OCI-LY7 (cell line): ENCODE results near the gene ATP6V0D1. TPM values are rescaled to one million over a fixed set of nuclear protein-coding genes. Genes with fewer than 3 reads are reported as not detected.
"Not testable (repeated sequence)": the region's sequence is repeated elsewhere in the genome, so short reads cannot be mapped to it uniquely, and the experiment has no call there.

ENCODE experiments used
- BruUV-seq: library from RNA; stranded (reverse); fragments of 400-500 nt; replicated peaks from 2 replicates; lab custom pipeline; 2021; lab: Mats Ljungman, UMichigan
- CTCF ChIA-PET: fragments of 300-600 bp; sonication (Branson Sonifier 250); formaldehyde crosslinking; loops from one replicate; lab custom pipeline; 2022; ENCODE audit warnings: antibody characterized with exemption; ENCODE audit not compliant: unreplicated experiment; lab: Charles Lee
- POLR2A ChIA-PET: fragments of 300-600 bp; sonication (Branson Sonifier 250); formaldehyde crosslinking; loops from one replicate; lab custom pipeline; 2022; ENCODE audit warnings: antibody characterized with exemption; lab: Charles Lee
- DNase-seq: peaks from one replicate; pipeline ENCODE4 v3.0.0-alpha.2; 2015; ENCODE audit warnings: low spot score
- H2AFZ ChIP-seq: fragments of 200-600 bp; sonication (generic), shearing (Covaris generic); 2 replicates; pipeline ENCODE4 v1.6.1; 2014; ENCODE audit warnings: mild to moderate bottlenecking, antibody characterized with exemption, low read length, moderate library complexity
- H3K27ac ChIP-seq: fragments of 200-600 bp; sonication (generic); 2 replicates; pipeline ENCODE4 v1.5.1; 2014; ENCODE audit warnings: mixed run types, low read depth, mild to moderate bottlenecking, moderate library complexity, low read length, inconsistent platforms; ENCODE audit not compliant: poor library complexity, severe bottlenecking
- H3K36me3 ChIP-seq: fragments of 200-600 bp; sonication (generic); 2 replicates; pipeline ENCODE4 v1.6.1; 2014; ENCODE audit warnings: mild to moderate bottlenecking, antibody characterized with exemption, low read length, moderate library complexity, mixed read lengths; ENCODE audit not compliant: insufficient read depth
- H3K4me1 ChIP-seq: fragments of 200-600 bp; sonication (generic); 2 replicates; pipeline ENCODE4 v1.5.1; 2014; ENCODE audit warnings: mild to moderate bottlenecking, low read length; ENCODE audit not compliant: insufficient read depth, poor library complexity, severe bottlenecking
- H3K4me2 ChIP-seq: fragments of 200-600 bp; sonication (generic); 2 replicates; pipeline ENCODE4 v1.6.1; 2014; ENCODE audit warnings: mild to moderate bottlenecking, low read length
- H3K4me3 ChIP-seq: fragments of 200-600 bp; sonication (generic); 2 replicates; pipeline ENCODE4 v1.5.1; 2014; ENCODE audit warnings: mild to moderate bottlenecking, low read depth, low read length; ENCODE audit not compliant: poor library complexity, severe bottlenecking
- H3K79me2 ChIP-seq: fragments of 200-600 bp; sonication (generic); 2 replicates; pipeline ENCODE4 v1.6.1; 2016; ENCODE audit warnings: low read depth, mild to moderate bottlenecking, low read length, moderate library complexity, mixed read lengths; ENCODE audit not compliant: insufficient read depth
- H3K9me2 ChIP-seq: fragments of 200-600 bp; sonication (generic); 2 replicates; pipeline ENCODE4 v1.6.1; 2016; ENCODE audit warnings: mild to moderate bottlenecking, low read length, mixed read lengths; ENCODE audit not compliant: insufficient read depth
- H3K9me3 ChIP-seq: fragments of 200-600 bp; sonication (generic); 2 replicates; pipeline ENCODE4 v1.6.1; 2014; ENCODE audit warnings: mild to moderate bottlenecking, mixed run types, low read length, mixed read lengths
- H4K20me1 ChIP-seq: fragments of 200-600 bp; sonication (generic); 2 replicates; pipeline ENCODE4 v1.6.1; 2014; ENCODE audit warnings: mild to moderate bottlenecking, antibody characterized with exemption, low read length, moderate library complexity, mixed read lengths; ENCODE audit not compliant: insufficient read depth
- CTCF ChIP-seq: fragments of 200-600 bp; sonication (generic); conservative IDR thresholded peaks from 2 replicates; pipeline ENCODE4 v1.5.1; 2014; ENCODE audit warnings: mild to moderate bottlenecking, antibody characterized with exemption, low read length, moderate library complexity, mixed read lengths
- EZH2phosphoT487 ChIP-seq: fragments of 200-600 bp; sonication (generic); IDR thresholded peaks from 2 replicates; pipeline ENCODE4 v1.6.1; 2018; ENCODE audit warnings: low read depth, borderline replicate concordance, mild to moderate bottlenecking, mixed run types, antibody characterized with exemption, low read length, moderate library complexity, mixed read lengths
- intact Hi-C: fragments of 100-400 bp; cut with micrococcal nuclease; formaldehyde crosslinking; loops from one replicate; pipeline ENCODE4 v1.10.0; 2022; ENCODE audit not compliant: unreplicated experiment
- total RNA-seq, 2 experiments: library from RNA; depleted of rRNA in 1 of 2; stranded (reverse); fragments of >200 nt in 1 of 2; shearing (Covaris generic) in 1 of 2; gene quantifications; 2 replicates each; pipeline ENCODE4 v1.2.3, GENCODE V29; 2014 to 2022

ATP6V0D1 gene
- total RNA-seq, 2 experiments from 2014 or later = 24.4 to 38.0 TPM

GRCh38 chr16:67489401-67490083 lies 8.6 kb upstream of the ATP6V0D1 start:
- Histone ChIP-seq H3K27ac (peak overlapping the region; percentile 91), H3K36me3 (peaks cover 21% of the 10 kb centered on the region), H3K79me2 (peaks cover 3% of the 10 kb centered on the region; the same call in 1 of the 2 replicates), H3K4me1 (peaks cover 70% of the 10 kb centered on the region), H3K4me2 (peak overlapping the region; percentile 72), H3K9me2 (no peaks in the 10 kb centered on the region), H3K4me3 (peak overlapping the region; percentile 46), H2AFZ (no peak overlapping the region), H3K9me3 (peaks cover 10% of the 10 kb centered on the region; the same call in 1 of the 2 replicates), H4K20me1 (no peaks in the 10 kb centered on the region; the same call in 1 of the 2 replicates)
- BruUV-seq = no TSS peak
- TF ChIP-seq CTCF (no peak), EZH2phosphoT487 (no peak)
- peak; percentile 25 for DNase-seq
- ChIA-PET POLR2A (interaction anchor here (0.6 to 2.4 kb wide), 10 partner anchors 8 to 317 kb away, joined by 3 to 23 read pairs (median 6); partner anchors contain the start of genes ATP6V0D1 and CARMIL2), CTCF (interaction anchor here (0.5 to 2.6 kb wide), 7 partner anchors 8 to 178 kb away, joined by 4 to 14 read pairs (median 4); partner anchors contain the start of genes ATP6V0D1 and CARMIL2)
- intact Hi-C loops = loop anchor here (1.0 to 2.0 kb wide), 2 partner anchors 8 to 171 kb away; partner anchors contain the start of genes ACD, ATP6V0D1 and PARD6A

GRCh38 chr16:67487561-67487960 lies 6.6 kb upstream of the ATP6V0D1 start:
- 0 out of 2 replicates have a peak overlapping the region, but pooled peaks have one; percentile 2 for H3K4me2 ChIP-seq
- H4K20me1 ChIP-seq, BruUV-seq, POLR2A ChIA-PET, H3K9me2 ChIP-seq, H2AFZ ChIP-seq, intact Hi-C loops, H3K79me2 ChIP-seq, DNase-seq, H3K4me3 ChIP-seq: not testable (repeated sequence)
- peaks cover 25% of the 10 kb centered on the region for H3K36me3 ChIP-seq
- CTCF ChIA-PET = interaction anchor here (0.6 kb wide), 1 partner anchor 38 kb away, joined by 3 read pairs; no protein-coding TSS in a partner anchor
- peaks cover 73% of the 10 kb centered on the region for H3K4me1 ChIP-seq
- peak overlapping the region; percentile 91 for H3K27ac ChIP-seq
- peaks cover 10% of the 10 kb centered on the region; the same call in 1 of the 2 replicates for H3K9me3 ChIP-seq

GRCh38 chr16:67486805-67487204 lies 5.8 kb upstream of the ATP6V0D1 start:
- POLR2A ChIA-PET = no interaction called here
- no peak overlapping the region for H3K4me2 ChIP-seq
- no TSS peak for BruUV-seq

More at GRCh38 chr16:67486805-67487204, 5.8 kb upstream of the ATP6V0D1 start:
- no peak overlapping the region for H3K27ac ChIP-seq
- H3K9me3 ChIP-seq = peaks cover 10% of the 10 kb centered on the region; the same call in 1 of the 2 replicates
- no peak for TF ChIP-seq CTCF
- TF ChIP-seq EZH2phosphoT487 = no peak
- peaks cover 15% of the 10 kb centered on the region; the same call in 1 of the 2 replicates for H3K79me2 ChIP-seq
- no peak for DNase-seq
- no peak overlapping the region for H2AFZ ChIP-seq
- no peak overlapping the region for H3K4me3 ChIP-seq
- CTCF ChIA-PET = no interaction called here
- peaks cover 73% of the 10 kb centered on the region for H3K4me1 ChIP-seq
- peaks cover 25% of the 10 kb centered on the region for H3K36me3 ChIP-seq
- no peaks in the 10 kb centered on the region; the same call in 1 of the 2 replicates for H4K20me1 ChIP-seq
- intact Hi-C loops = no loop called here
- no peaks in the 10 kb centered on the region for H3K9me2 ChIP-seq
